ENCODE data around the gene ZNF474. TPM values are rescaled to one million over a fixed set of nuclear protein-coding genes. Genes with fewer than 3 reads are reported as not detected.

The ZNF474 gene
- total RNA-seq, 2 donors from 2014 or later: 0.31 TPM; not detected in 1

GRCh38 chr5:122152266-122152900, 23.0 kb downstream of the ZNF474 start:
- no peak for TF ChIP-seq CTCF (conservative IDR thresholded peaks at IDR 0.05)
- no peak overlapping the region for H3K4me3 ChIP-seq (ENCODE audit: low read length)
- no peak overlapping the region for H3K4me3 Mint-ChIP-seq
- peaks cover 15% of the 10 kb centered on the region for H3K4me1 Mint-ChIP-seq
- H3K27ac Mint-ChIP-seq: no peak overlapping the region
- H3K9me3 Mint-ChIP-seq: no peaks in the 10 kb centered on the region
- peaks cover 11% of the 10 kb centered on the region for H3K4me1 ChIP-seq (ENCODE audit: control insufficient read depth, insufficient read depth, low read length)
- no peaks in the 10 kb centered on the region for H3K27me3 ChIP-seq (ENCODE audit: control insufficient read depth, insufficient read depth, low read length, poor library complexity, severe bottlenecking)
- no peak overlapping the region for H3K9ac ChIP-seq (ENCODE audit: extremely low read depth, low read length, poor library complexity, severe bottlenecking)
- no peaks in the 10 kb centered on the region for H3K36me3 ChIP-seq (ENCODE audit: control insufficient read depth, insufficient read depth, low read length)
- H3K27me3 Mint-ChIP-seq (ENCODE audit: insufficient read depth): no peaks in the 10 kb centered on the region
- no peaks in the 10 kb centered on the region for H3K9me3 ChIP-seq (ENCODE audit: control insufficient read depth, low read length)
- WGBS, 2 experiments (ENCODE audit: insufficient coverage in 1 of 2, insufficient read length in 1 of 2): 83 to 94% methylated on average over 3 to 10 of the region's 10 CpGs
- H3K27ac ChIP-seq (ENCODE audit: low read depth, low read length): no peak overlapping the region
- no peaks in the 10 kb centered on the region for H3K36me3 Mint-ChIP-seq (ENCODE audit: low read depth)
- DNase-seq: peak; percentile 63

- Histone ChIP-seq H3K4me1 (ENCODE audit: control insufficient read depth, insufficient read depth, low read length) (peaks cover 11% of the 10 kb centered on the region), H3K9ac (ENCODE audit: extremely low read depth, low read length, poor library complexity, severe bottlenecking) (no peak overlapping the region), H3K27me3 (ENCODE audit: control insufficient read depth, insufficient read depth, low read length, poor library complexity, severe bottlenecking) (no peaks in the 10 kb centered on the region), H3K4me3 (ENCODE audit: low read length) (no peak overlapping the region), H3K36me3 (ENCODE audit: control insufficient read depth, insufficient read depth, low read length) (no peaks in the 10 kb centered on the region), H3K27ac (ENCODE audit: low read depth, low read length) (no peak overlapping the region), H3K9me3 (ENCODE audit: control insufficient read depth, low read length) (no peaks in the 10 kb centered on the region)
- TF ChIP-seq CTCF (conservative IDR thresholded peaks at IDR 0.05): no peak
- Mint-ChIP-seq H3K9me3 (no peaks in the 10 kb centered on the region), H3K27me3 (ENCODE audit: insufficient read depth) (no peaks in the 10 kb centered on the region), H3K4me1 (peaks cover 15% of the 10 kb centered on the region), H3K27ac (no peak overlapping the region), H3K36me3 (ENCODE audit: low read depth) (no peaks in the 10 kb centered on the region), H3K4me3 (no peak overlapping the region)
- DNase-seq: no peak
- 100% methylated on average over 2 of the region's 2 CpGs; no CpG with 5 or more reads in 1 of the 2 experiments for WGBS, 2 experiments (ENCODE audit: insufficient coverage in 1 of 2, insufficient read length in 1 of 2)
Measured at GRCh38 chr5:122153230-122153629, 23.9 kb downstream of the ZNF474 start.

- Histone ChIP-seq H3K9ac (ENCODE audit: extremely low read depth, low read length, poor library complexity, severe bottlenecking) (no peak overlapping the region), H3K4me1 (ENCODE audit: control insufficient read depth, insufficient read depth, low read length) (peaks cover 11% of the 10 kb centered on the region), H3K27ac (ENCODE audit: low read depth, low read length) (no peak overlapping the region), H3K36me3 (ENCODE audit: control insufficient read depth, insufficient read depth, low read length) (no peaks in the 10 kb centered on the region), H3K9me3 (ENCODE audit: control insufficient read depth, low read length) (no peaks in the 10 kb centered on the region), H3K4me3 (ENCODE audit: low read length) (no peak overlapping the region), H3K27me3 (ENCODE audit: control insufficient read depth, insufficient read depth, low read length, poor library complexity, severe bottlenecking) (no peaks in the 10 kb centered on the region)
- no peak overlapping the region for H3K4me3 Mint-ChIP-seq
- no peak for DNase-seq
- TF ChIP-seq CTCF (conservative IDR thresholded peaks at IDR 0.05): no peak
- no peak overlapping the region for H3K27ac Mint-ChIP-seq
- H3K4me1 Mint-ChIP-seq: peaks cover 15% of the 10 kb centered on the region
- no peaks in the 10 kb centered on the region for H3K36me3 Mint-ChIP-seq (ENCODE audit: low read depth)
- WGBS, 2 experiments (ENCODE audit: insufficient coverage in 1 of 2, insufficient read length in 1 of 2): 85 to 93% methylated on average over 3 to 4 of the region's 4 CpGs
- no peaks in the 10 kb centered on the region for H3K9me3 Mint-ChIP-seq
- H3K27me3 Mint-ChIP-seq (ENCODE audit: insufficient read depth): no peaks in the 10 kb centered on the region
Measured at GRCh38 chr5:122153774-122154173, 24.4 kb downstream of the ZNF474 start.

Measured in endodermal cell (in vitro differentiated cells).